ENCODE results near the gene FAHD2A. TPM values are rescaled to one million over a fixed set of nuclear protein-coding genes. Genes with fewer than 3 reads are reported as not detected.

Gene FAHD2A
- total and polyA plus RNA-seq, 2 of the 8 experiments (the other 6 are each of a cell fraction or from before 2014, with no cell fraction given): 24.2 to 26.7 TPM

DNA sequence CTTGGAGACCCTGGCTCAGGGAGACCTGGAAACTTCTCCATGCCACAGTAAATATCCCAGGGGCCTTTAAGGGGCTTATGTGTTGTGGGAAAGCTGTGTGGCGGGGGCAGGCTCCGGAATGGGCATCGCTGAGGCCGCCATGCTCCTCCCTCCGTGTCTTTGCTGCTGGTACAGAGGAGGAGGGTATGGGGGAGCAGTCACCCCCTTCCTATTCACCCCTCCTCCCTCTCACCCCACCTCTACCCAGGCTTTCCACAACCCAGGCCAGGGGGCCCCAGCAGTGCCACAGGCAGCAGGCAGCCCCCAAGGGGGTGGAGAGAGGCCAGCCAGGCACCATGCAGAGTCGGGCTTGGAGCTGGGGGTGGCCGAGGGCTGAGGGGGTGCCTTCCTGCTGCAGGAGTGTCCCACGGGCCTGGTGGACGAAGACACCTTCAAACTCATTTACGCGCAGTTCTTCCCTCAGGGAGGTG, 28.0 kb upstream of the FAHD2A start:
- H2AFZ ChIP-seq (ENCODE audit: low read length): no peak overlapping the region
- H3K56ac ChIP-seq (replicated peaks; ENCODE audit: insufficient read length, low read depth, low read length): no peak overlapping the region
- H3K18ac ChIP-seq (ENCODE audit: extremely low read depth, low read length): no peak overlapping the region
- no peak overlapping the region for H2BK12ac ChIP-seq (ENCODE audit: low read depth, low read length)
- H2BK15ac ChIP-seq (ENCODE audit: low read length): no peak overlapping the region
- no peak overlapping the region for H3K4ac ChIP-seq (replicated peaks; ENCODE audit: insufficient read length, low read depth, low read length)
- H3K9me3 ChIP-seq (ENCODE audit: insufficient read depth in 2 of 2, low read depth in 1 of 2, low read length in 1 of 2): peaks cover 53 to 81% of the 10 kb centered on the region in 2 experiments
- DNase-seq (ENCODE audit: low read depth in 1 of 2, low spot score in 2 of 2) (no peak), FAIRE-seq (no peak)
- peak overlapping the region; percentile 46; the same call in 1 of the 2 replicates for H4K8ac ChIP-seq (ENCODE audit: extremely low read depth, insufficient read depth, low read length)
- ChIA-PET POLR2A (ENCODE audit: partially characterized antibody) (no interaction called here), CTCF (ENCODE audit: partially characterized antibody) (no interaction called here)
- H2BK120ac ChIP-seq (replicated peaks; ENCODE audit: low read depth, low read length): no peak overlapping the region
- H3K79me2 ChIP-seq (ENCODE audit: control insufficient read depth in 1 of 2, insufficient read depth in 2 of 2, low read length in 2 of 2): no peaks in the 10 kb centered on the region
- H4K5ac ChIP-seq (ENCODE audit: insufficient read length, low read depth, low read length): no peak overlapping the region
- no peaks in the 10 kb centered on the region for H3K79me1 ChIP-seq (ENCODE audit: low read depth, low read length)
- H4K20me1 ChIP-seq (replicated peaks in 1 of 2; ENCODE audit: control insufficient read depth in 1 of 2, insufficient read depth in 2 of 2, low read length in 2 of 2): no peaks in the 10 kb centered on the region
- no peak overlapping the region for H2BK20ac ChIP-seq (ENCODE audit: low read length)
- no peaks in the 10 kb centered on the region for H3K27me3 ChIP-seq (replicated peaks in 1 of 4; ENCODE audit: control insufficient read depth in 3 of 4, extremely low read depth in 1 of 4, insufficient read depth in 3 of 4, low read length in 3 of 4)
- peaks cover 0 to 6% (median 0%) of the 10 kb centered on the region in 4 experiments; a peak in 1 of 7 replicates for H3K4me1 ChIP-seq (replicated peaks in 1 of 4; ENCODE audit: control insufficient read depth in 3 of 4, insufficient read depth in 4 of 4, low read length in 3 of 4)
- H4K91ac ChIP-seq (replicated peaks; ENCODE audit: insufficient read length, low read length): no peak overlapping the region
- H3K14ac ChIP-seq (ENCODE audit: insufficient read length): no peak overlapping the region
- no peak overlapping the region for H2BK5ac ChIP-seq (ENCODE audit: low read depth, low read length)
- H3K4me2 ChIP-seq (ENCODE audit: insufficient read depth in 1 of 2, low read depth in 2 of 2, low read length in 2 of 2): no peak overlapping the region
- no peak overlapping the region for H2AK5ac ChIP-seq (ENCODE audit: low read depth, low read length)
- no peaks in the 10 kb centered on the region for H3K23me2 ChIP-seq (ENCODE audit: low read depth, low read length)
- H3K36me3 ChIP-seq (ENCODE audit: control insufficient read depth in 2 of 4, insufficient read depth in 4 of 4, low read length in 3 of 4): no peaks in the 10 kb centered on the region
- 84% methylated on average over 5 of the region's 11 CpGs; no CpG with 5 or more reads in 1 of the 2 experiments for WGBS, 2 experiments (ENCODE audit: extremely low coverage in 1 of 2, insufficient coverage in 1 of 2, insufficient read length in 1 of 2, insufficient replicate concordance in 2 of 2, low coverage in 1 of 2, low lambda C conversion rate in 2 of 2, missing lambda C conversion rate in 1 of 2)
- no peak overlapping the region for H3K4me3 ChIP-seq (ENCODE audit: extremely low read depth in 1 of 4, insufficient read depth in 2 of 4, low read depth in 3 of 4, low read length in 4 of 4)
- no peak overlapping the region for H3K27ac ChIP-seq (ENCODE audit: low read depth, low read length)
- no peak overlapping the region for H3K9ac ChIP-seq (replicated peaks in 1 of 4; ENCODE audit: extremely low read depth in 1 of 4, low read depth in 3 of 4, low read length in 3 of 4)
- H3K23ac ChIP-seq (ENCODE audit: insufficient read length): no peak overlapping the region
- TF ChIP-seq SRF (IDR thresholded peaks at IDR 0.05; ENCODE audit: low read depth, low read length): no peak
- no peak for TF ChIP-seq JUN (IDR thresholded peaks at IDR 0.05; ENCODE audit: low read depth, low read length)
- no peak for TF ChIP-seq JUND (IDR thresholded peaks at IDR 0.05; ENCODE audit: low read length)
- TF ChIP-seq RBBP5 (IDR thresholded peaks at IDR 0.05; ENCODE audit: borderline replicate concordance, low read depth, low read length): no peak
- TF ChIP-seq SAP30 (IDR thresholded peaks at IDR 0.05; ENCODE audit: insufficient read depth, insufficient replicate concordance, low read length): no peak
- TF ChIP-seq TAF1 (IDR thresholded peaks at IDR 0.05; ENCODE audit: low read depth, low read length): no peak
- TF ChIP-seq CREB1 (IDR thresholded peaks at IDR 0.05): no peak
- no peak for TF ChIP-seq SP2 (IDR thresholded peaks at IDR 0.05; ENCODE audit: low read length)
- no peak for TF ChIP-seq CBX8 (IDR thresholded peaks at IDR 0.05; ENCODE audit: borderline replicate concordance, low read depth, low read length)
- TF ChIP-seq, protein P1, sequence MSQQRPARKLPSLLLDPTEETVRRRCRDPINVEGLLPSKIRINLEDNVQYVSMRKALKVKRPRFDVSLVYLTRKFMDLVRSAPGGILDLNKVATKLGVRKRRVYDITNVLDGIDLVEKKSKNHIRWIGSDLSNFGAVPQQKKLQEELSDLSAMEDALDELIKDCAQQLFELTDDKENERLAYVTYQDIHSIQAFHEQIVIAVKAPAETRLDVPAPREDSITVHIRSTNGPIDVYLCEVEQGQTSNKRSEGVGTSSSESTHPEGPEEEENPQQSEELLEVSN (IDR thresholded peaks at IDR 0.05): no peak
- TF ChIP-seq MAFK (IDR thresholded peaks at IDR 0.05; ENCODE audit: low read depth, low read length): no peak
- TF ChIP-seq CTBP2 (IDR thresholded peaks at IDR 0.05; ENCODE audit: borderline replicate concordance, insufficient read depth, insufficient read length, low read length): no peak
